Chondrocyte (in vitro differentiated cells): Measurements from ENCODE around the gene SLC16A13. TPM values are rescaled to one million over a fixed set of nuclear protein-coding genes. Genes with fewer than 3 reads are reported as not detected.

Experiments
- DNase-seq: peaks from one replicate; pipeline ENCODE4 v3.0.0; 2021; ENCODE audit warnings: mixed read lengths, low spot score
- H3K27ac Mint-ChIP-seq: one replicate; pipeline ENCODE4 v1.8.0; 2021; ENCODE audit warnings: mild to moderate bottlenecking, moderate library complexity, mixed read lengths; ENCODE audit not compliant: unreplicated experiment
- H3K27me3 Mint-ChIP-seq: 2 replicates; pipeline ENCODE4 v1.8.0; 2021; ENCODE audit warnings: low read depth, mixed read lengths
- H3K36me3 Mint-ChIP-seq: 2 replicates; pipeline ENCODE4 v1.8.0; 2021; ENCODE audit warnings: low read depth, mixed read lengths
- H3K4me1 Mint-ChIP-seq: 2 replicates; pipeline ENCODE4 v1.8.0; 2021; ENCODE audit warnings: low read depth, mild to moderate bottlenecking, mixed read lengths
- H3K4me3 Mint-ChIP-seq: one replicate; pipeline ENCODE4 v1.8.0; 2021; ENCODE audit warnings: mild to moderate bottlenecking, moderate library complexity, mixed read lengths; ENCODE audit not compliant: unreplicated experiment
- H3K9me3 Mint-ChIP-seq: 2 replicates; pipeline ENCODE4 v1.8.0; 2021; ENCODE audit warnings: low read depth, mixed read lengths
- total RNA-seq: library from RNA; stranded (reverse); gene quantifications from 3 replicates; pipeline ENCODE4 v1.2.1, GENCODE V29; 2021
- TF ChIP-seq, protein P1 (sequence below): fragments of 200-600 bp; sonication (generic); IDR thresholded peaks from 2 replicates; pipeline ENCODE4 v1.5.0; 2021; ENCODE audit warnings: antibody characterized with exemption, mild to moderate bottlenecking, moderate library complexity

Gene SLC16A13
- total RNA-seq, 1 donor from 2014 or later: 4.8 TPM

DNA sequence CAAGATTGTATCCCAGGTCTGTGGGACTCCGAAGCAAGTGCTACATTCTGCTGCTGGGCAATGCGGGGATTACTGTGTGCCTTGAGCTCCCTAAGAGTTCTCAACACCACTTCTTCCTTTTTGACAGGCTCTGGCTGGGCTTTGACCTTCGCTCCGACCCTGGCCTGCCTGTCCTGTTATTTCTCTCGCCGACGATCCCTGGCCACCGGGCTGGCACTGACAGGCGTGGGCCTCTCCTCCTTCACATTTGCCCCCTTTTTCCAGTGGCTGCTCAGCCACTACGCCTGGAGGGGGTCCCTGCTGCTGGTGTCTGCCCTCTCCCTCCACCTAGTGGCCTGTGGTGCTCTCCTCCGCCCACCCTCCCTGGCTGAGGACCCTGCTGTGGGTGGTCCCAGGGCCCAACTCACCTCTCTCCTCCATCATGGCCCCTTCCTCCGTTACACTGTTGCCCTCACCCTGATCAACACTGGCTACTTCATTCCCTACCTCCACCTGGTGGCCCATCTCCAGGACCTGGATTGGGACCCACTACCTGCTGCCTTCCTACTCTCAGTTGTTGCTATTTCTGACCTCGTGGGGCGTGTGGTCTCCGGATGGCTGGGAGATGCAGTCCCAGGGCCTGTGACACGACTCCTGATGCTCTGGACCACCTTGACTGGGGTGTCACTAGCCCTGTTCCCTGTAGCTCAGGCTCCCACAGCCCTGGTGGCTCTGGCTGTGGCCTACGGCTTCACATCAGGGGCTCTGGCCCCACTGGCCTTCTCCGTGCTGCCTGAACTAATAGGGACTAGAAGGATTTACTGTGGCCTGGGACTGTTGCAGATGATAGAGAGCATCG, 2.4 kb downstream of the SLC16A13 start:
- no peak for DNase-seq
- no peak overlapping the region for H3K27ac Mint-ChIP-seq
- TF ChIP-seq, protein P1, sequence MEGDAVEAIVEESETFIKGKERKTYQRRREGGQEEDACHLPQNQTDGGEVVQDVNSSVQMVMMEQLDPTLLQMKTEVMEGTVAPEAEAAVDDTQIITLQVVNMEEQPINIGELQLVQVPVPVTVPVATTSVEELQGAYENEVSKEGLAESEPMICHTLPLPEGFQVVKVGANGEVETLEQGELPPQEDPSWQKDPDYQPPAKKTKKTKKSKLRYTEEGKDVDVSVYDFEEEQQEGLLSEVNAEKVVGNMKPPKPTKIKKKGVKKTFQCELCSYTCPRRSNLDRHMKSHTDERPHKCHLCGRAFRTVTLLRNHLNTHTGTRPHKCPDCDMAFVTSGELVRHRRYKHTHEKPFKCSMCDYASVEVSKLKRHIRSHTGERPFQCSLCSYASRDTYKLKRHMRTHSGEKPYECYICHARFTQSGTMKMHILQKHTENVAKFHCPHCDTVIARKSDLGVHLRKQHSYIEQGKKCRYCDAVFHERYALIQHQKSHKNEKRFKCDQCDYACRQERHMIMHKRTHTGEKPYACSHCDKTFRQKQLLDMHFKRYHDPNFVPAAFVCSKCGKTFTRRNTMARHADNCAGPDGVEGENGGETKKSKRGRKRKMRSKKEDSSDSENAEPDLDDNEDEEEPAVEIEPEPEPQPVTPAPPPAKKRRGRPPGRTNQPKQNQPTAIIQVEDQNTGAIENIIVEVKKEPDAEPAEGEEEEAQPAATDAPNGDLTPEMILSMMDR: no peak
- H3K4me3 Mint-ChIP-seq: peak overlapping the region; percentile 7
- no peaks in the 10 kb centered on the region for H3K9me3 Mint-ChIP-seq
- no peaks in the 10 kb centered on the region for H3K27me3 Mint-ChIP-seq
- peaks cover 23% of the 10 kb centered on the region for H3K4me1 Mint-ChIP-seq
- H3K36me3 Mint-ChIP-seq: no peaks in the 10 kb centered on the region

GRCh38 chr17:7039832-7040231, 4.0 kb downstream of the SLC16A13 start:
- Mint-ChIP-seq H3K4me1 (peaks cover 26% of the 10 kb centered on the region), H3K27ac (no peak overlapping the region), H3K36me3 (no peaks in the 10 kb centered on the region), H3K27me3 (no peaks in the 10 kb centered on the region), H3K9me3 (no peaks in the 10 kb centered on the region), H3K4me3 (no peak overlapping the region)
- DNase-seq: no peak
- TF ChIP-seq, protein P1: no peak

- Mint-ChIP-seq H3K27me3 (peaks cover 4% of the 10 kb centered on the region), H3K4me1 (peaks cover 20% of the 10 kb centered on the region), H3K4me3 (peak overlapping the region; percentile 57), H3K36me3 (no peaks in the 10 kb centered on the region), H3K27ac (no peak overlapping the region), H3K9me3 (no peaks in the 10 kb centered on the region)
- TF ChIP-seq, protein P1: no peak
- no peak for DNase-seq
Measured at GRCh38 chr17:7041607-7042500, 6.0 kb downstream of the SLC16A13 start.

GRCh38 chr17:7042501-7043181, 6.8 kb downstream of the SLC16A13 start:
- H3K36me3 Mint-ChIP-seq: no peaks in the 10 kb centered on the region

More at GRCh38 chr17:7042501-7043181, 6.8 kb downstream of the SLC16A13 start:
- Mint-ChIP-seq H3K4me1 (peaks cover 20% of the 10 kb centered on the region), H3K27ac (no peak overlapping the region), H3K9me3 (no peaks in the 10 kb centered on the region), H3K4me3 (peak overlapping the region; percentile 63), H3K27me3 (peaks cover 6% of the 10 kb centered on the region)
- DNase-seq: no peak
- TF ChIP-seq, protein P1: no peak
